Smooth muscle cell (in vitro differentiated cells): ENCODE data around the gene SLC35B2. TPM values are rescaled to one million over a fixed set of nuclear protein-coding genes. Genes with fewer than 3 reads are reported as not detected.
A peak's percentile ranks its signal among the peaks of the same experiment; 100 is the strongest.

Experiments used
- DNase-seq: peaks from one replicate; lab custom pipeline; 2025; ENCODE audit not compliant: unreplicated experiment; lab: John Stamatoyannopoulos, UW
- H2AFZ ChIP-seq: fragments of 200-600 bp; sonication (generic); 2 replicates; pipeline ENCODE4 v1.6.0; 2016; ENCODE audit warnings: antibody characterized with exemption, low read depth, mild to moderate bottlenecking
- H3F3A ChIP-seq: fragments of 200-600 bp; sonication (generic); 2 replicates; pipeline ENCODE4 v1.6.0; 2017; ENCODE audit warnings: antibody characterized with exemption, low read depth
- H3K27ac ChIP-seq: fragments of 200-600 bp; sonication (generic); 2 replicates; pipeline ENCODE4 v1.5.1; 2016; ENCODE audit warnings: low read depth, mild to moderate bottlenecking
- H3K27me3 ChIP-seq: fragments of 200-600 bp; sonication (generic); 2 replicates; pipeline ENCODE4 v1.6.1; 2016; ENCODE audit warnings: low read depth, mild to moderate bottlenecking
- H3K36me3 ChIP-seq: fragments of 200-600 bp; sonication (generic); 2 replicates; pipeline ENCODE4 v1.5.1; 2016; ENCODE audit warnings: low read depth
- H3K4me1 ChIP-seq: fragments of 200-600 bp; sonication (generic); 2 replicates; pipeline ENCODE4 v1.5.1; 2016; ENCODE audit warnings: low read depth
- H3K4me2 ChIP-seq: fragments of 200-600 bp; sonication (generic); 2 replicates; pipeline ENCODE4 v1.6.0; 2016; ENCODE audit warnings: mild to moderate bottlenecking
- H3K4me3 ChIP-seq: fragments of 200-600 bp; sonication (generic); 2 replicates; pipeline ENCODE4 v1.5.1; 2016; ENCODE audit warnings: mild to moderate bottlenecking
- H3K79me2 ChIP-seq: fragments of 200-600 bp; sonication (generic); 2 replicates; pipeline ENCODE4 v1.6.0; 2016; ENCODE audit warnings: low read depth, mild to moderate bottlenecking
- H3K9ac ChIP-seq: fragments of 200-600 bp; sonication (generic); 2 replicates; pipeline ENCODE4 v1.6.0; 2016; ENCODE audit warnings: low read depth
- H3K9me3 ChIP-seq: fragments of 200-600 bp; sonication (generic); replicated peaks from 2 replicates; pipeline ENCODE4 v1.5.1; 2016; ENCODE audit warnings: low read depth
- H4K20me1 ChIP-seq: fragments of 200-600 bp; sonication (generic); 2 replicates; pipeline ENCODE4 v1.6.0; 2016; ENCODE audit warnings: low read depth
- CTCF ChIP-seq: fragments of 200-600 bp; sonication (generic); IDR thresholded peaks from 2 replicates; pipeline ENCODE4 v1.5.1; 2017; ENCODE audit warnings: borderline replicate concordance, mild to moderate bottlenecking, antibody characterized with exemption; ENCODE audit not compliant: insufficient read depth, poor library complexity, severe bottlenecking
- WGBS: methylation state at CpG from one replicate; pipeline ENCODE4 v1.1.7; 2016; ENCODE audit warnings: low lambda C conversion rate; 5-methylcytosine and 5-hydroxymethylcytosine counted together
- polyA plus RNA-seq: library from polyadenylated mRNA; unstranded; fragments of >200 nt; fragmentation: Nextera tagmentation; extraction: Ambion mirVana; gene quantifications from 2 replicates; pipeline ENCODE4 v1.2.1, GENCODE V29; 2016
- total RNA-seq: library from RNA; depleted of rRNA; stranded (reverse); fragments of >200 nt; gene quantifications from 2 replicates; pipeline ENCODE4 v1.2.3, GENCODE V29; 2014

SLC35B2 gene
- total and polyA plus RNA-seq, 2 experiments from 2014 or later: 68.6 to 112 TPM

GRCh38 chr6:44255871-44256774 is 1.2 kb downstream of the SLC35B2 start:
- Histone ChIP-seq H3K4me2 (peak overlapping the region; percentile 100), H3K36me3 (peaks cover 22% of the 10 kb centered on the region), H2AFZ (no peak overlapping the region), H3K4me3 (peak overlapping the region; percentile 100), H3K9me3 (no peaks in the 10 kb centered on the region), H3K79me2 (peaks cover 40% of the 10 kb centered on the region), H3K9ac (peak overlapping the region; percentile 93), H3K4me1 (peaks cover 13% of the 10 kb centered on the region), H3K27ac (peak overlapping the region; percentile 80), H3F3A (peaks cover 46% of the 10 kb centered on the region), H3K27me3 (no peaks in the 10 kb centered on the region), H4K20me1 (peaks cover 56% of the 10 kb centered on the region)
- no peak for DNase-seq
- no peak for TF ChIP-seq CTCF
- 35% methylated on average over 15 of the region's 15 CpGs for WGBS

- peak overlapping the region; percentile 80 for H3K27ac ChIP-seq
- peaks cover 25% of the 10 kb centered on the region for H3K36me3 ChIP-seq
- H3F3A ChIP-seq: peaks cover 55% of the 10 kb centered on the region
- H2AFZ ChIP-seq: no peak overlapping the region
- peaks cover 13% of the 10 kb centered on the region for H3K4me1 ChIP-seq
- no peaks in the 10 kb centered on the region for H3K27me3 ChIP-seq
- no peak for TF ChIP-seq CTCF
- no peak overlapping the region for H3K4me3 ChIP-seq
- peak overlapping the region; percentile 100 for H3K4me2 ChIP-seq
- H3K9me3 ChIP-seq: no peaks in the 10 kb centered on the region
- peaks cover 64% of the 10 kb centered on the region for H4K20me1 ChIP-seq
- DNase-seq: no peak
- peaks cover 49% of the 10 kb centered on the region for H3K79me2 ChIP-seq
- WGBS: 87% methylated on average over 16 of the region's 16 CpGs
- H3K9ac ChIP-seq: no peak overlapping the region
Observed at GRCh38 chr6:44255105-44255808, 2.1 kb downstream of the SLC35B2 start.

DNA sequence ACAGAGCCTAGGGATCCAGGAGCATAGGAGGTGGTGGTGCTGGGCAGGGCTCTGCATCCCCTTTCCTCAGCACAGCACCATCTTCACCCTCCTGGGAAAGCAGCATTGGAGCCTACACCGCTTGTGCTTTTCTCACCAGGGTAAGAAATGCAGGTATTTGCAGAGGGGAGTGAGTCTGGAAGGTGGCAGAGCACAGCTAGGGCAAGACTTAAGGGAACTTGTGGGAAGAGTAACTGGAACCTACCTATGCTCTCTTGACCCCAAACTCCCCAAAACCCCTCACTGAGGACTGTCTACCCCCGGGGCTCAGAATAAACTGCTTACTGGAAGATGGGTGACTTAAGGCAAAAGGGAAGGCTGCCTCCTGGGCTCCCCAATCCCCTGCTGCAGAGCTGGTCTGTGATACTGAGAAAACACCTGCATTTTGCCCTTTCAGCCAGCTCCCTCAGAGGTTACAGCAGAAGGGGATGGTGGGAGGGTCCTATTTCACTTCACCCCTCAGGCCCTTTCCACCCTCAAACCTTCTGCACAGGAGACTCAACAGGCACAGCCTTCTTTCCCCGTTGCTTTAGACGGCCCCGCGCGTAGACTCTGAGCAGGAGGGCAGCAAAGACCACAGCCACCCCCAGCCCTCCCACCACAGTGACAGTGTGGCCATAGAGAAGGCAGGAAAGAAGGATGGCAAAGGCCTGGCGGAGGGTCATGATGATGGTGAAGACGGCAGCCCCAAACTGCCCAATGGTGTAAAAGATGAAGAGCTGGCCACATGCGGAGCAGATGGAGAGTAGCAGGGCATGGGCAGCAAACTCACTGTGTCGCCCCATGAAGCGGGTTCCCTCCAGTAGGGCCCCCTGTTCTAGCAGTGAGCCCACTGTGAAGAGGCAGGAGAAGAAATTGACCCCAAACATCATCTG is 2.9 kb downstream of the SLC35B2 start:
- Histone ChIP-seq H3K36me3 (peaks cover 32% of the 10 kb centered on the region), H2AFZ (no peak overlapping the region), H3K4me2 (no peak overlapping the region), H3K4me3 (no peak overlapping the region), H3F3A (peaks cover 62% of the 10 kb centered on the region), H3K9ac (no peak overlapping the region), H4K20me1 (peaks cover 72% of the 10 kb centered on the region), H3K9me3 (no peaks in the 10 kb centered on the region), H3K4me1 (peaks cover 17% of the 10 kb centered on the region), H3K27ac (peak overlapping the region; percentile 7), H3K27me3 (no peaks in the 10 kb centered on the region), H3K79me2 (peaks cover 57% of the 10 kb centered on the region)
- DNase-seq: no peak
- WGBS: 85% methylated on average over 12 of the region's 12 CpGs
- TF ChIP-seq CTCF: no peak
